Measurements from ENCODE around the gene PFN3. TPM values are rescaled to one million over a fixed set of nuclear protein-coding genes. Genes with fewer than 3 reads are reported as not detected.
A peak's percentile ranks its signal among the peaks of the same experiment; 100 is the strongest.

Gene PFN3
- total and polyA plus RNA-seq, 2 of the 13 experiments (the other 11 are each of a cell fraction or from before 2014, with no cell fraction given), result not detected

DNA sequence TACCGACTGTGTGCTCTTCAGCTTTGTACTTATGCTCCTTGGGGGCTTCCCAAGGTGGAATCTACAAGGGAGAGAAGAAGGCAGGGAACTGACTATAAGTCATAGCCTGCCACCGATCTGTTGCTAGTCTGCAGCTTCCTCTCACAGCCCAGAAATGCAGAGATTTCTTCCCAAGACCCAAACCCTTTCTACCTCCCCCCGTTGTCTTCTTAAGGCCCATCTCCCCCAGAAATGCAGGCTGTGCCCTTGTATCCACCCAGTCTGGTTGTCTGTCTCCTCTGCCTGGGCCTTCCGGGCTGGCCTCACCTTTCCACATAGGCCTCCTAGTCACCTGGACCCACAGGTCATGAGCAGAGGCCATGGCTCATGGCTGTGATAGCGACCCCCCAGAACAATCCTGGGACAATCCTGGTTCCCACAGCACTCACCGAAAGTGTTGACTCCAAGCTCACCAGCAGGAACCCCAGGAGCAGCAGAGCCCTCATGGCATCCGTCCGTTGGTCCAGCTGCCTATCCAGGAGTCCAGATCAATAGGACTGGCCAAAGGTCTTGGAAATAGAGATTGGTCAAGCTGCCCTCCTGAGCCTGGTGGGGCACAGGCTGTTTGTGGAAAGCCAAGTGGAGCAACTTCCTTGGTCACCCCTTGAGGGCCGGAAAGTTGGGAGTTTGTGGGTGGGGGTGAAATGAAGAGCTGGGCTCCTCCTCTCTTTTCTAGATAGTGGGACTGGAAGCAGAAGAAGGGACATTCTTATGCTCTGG lies 8.8 kb upstream of the PFN3 start, which contains the start of gene F12 (continued):
- TF ChIP-seq ZSCAN30 (CRISPR knock-in tag; IDR thresholded peaks at IDR 0.05) (no peak), ZNF768 (CRISPR knock-in tag; IDR thresholded peaks at IDR 0.05) (no peak), LBX2 (CRISPR knock-in tag; IDR thresholded peaks at IDR 0.05; ENCODE audit: borderline replicate concordance) (no peak), JUNB (CRISPR knock-in tag; IDR thresholded peaks at IDR 0.05; ENCODE audit: borderline replicate concordance) (no peak), RARG (CRISPR knock-in tag; IDR thresholded peaks at IDR 0.05; ENCODE audit: low read depth) (no peak), MYC (CRISPR knock-in tag; IDR thresholded peaks at IDR 0.05; ENCODE audit: borderline replicate concordance) (peak; percentile 65; the same call in 1 of the 2 replicates), CC2D1A (CRISPR knock-in tag; IDR thresholded peaks at IDR 0.05) (no peak), MED1 (CRISPR knock-in tag; IDR thresholded peaks at IDR 0.05) (no peak), ZNF282 (IDR thresholded peaks at IDR 0.05; ENCODE audit: partially characterized antibody) (no peak), HNF4A (CRISPR knock-in tag; IDR thresholded peaks at IDR 0.05) (peak; percentile 95), PLRG1 (conservative IDR thresholded peaks at IDR 0.05) (no peak), ZNF713 (CRISPR knock-in tag; IDR thresholded peaks at IDR 0.05) (no peak), ATF7-NPFF (CRISPR knock-in tag; IDR thresholded peaks at IDR 0.05; ENCODE audit: low read depth) (no peak), ASH2L (IDR thresholded peaks at IDR 0.05; ENCODE audit: insufficient read length, low read depth, low read length) (no peak), GABPA (IDR thresholded peaks at IDR 0.05; ENCODE audit: low read depth, low read length) (no peak), GABPA (CRISPR knock-in tag; IDR thresholded peaks at IDR 0.05; ENCODE audit: low read depth) (0 out of 2 replicates have a peak, but pooled peaks have one; percentile 34), GATAD2A (CRISPR knock-in tag; IDR thresholded peaks at IDR 0.05) (peak; percentile 84), CREM (IDR thresholded peaks at IDR 0.05) (no peak), CREM (CRISPR knock-in tag; IDR thresholded peaks at IDR 0.05) (no peak), ZNF839 (CRISPR knock-in tag; IDR thresholded peaks at IDR 0.05; ENCODE audit: borderline replicate concordance) (no peak), ARNT (IDR thresholded peaks at IDR 0.05) (no peak), SRSF1 (optimal IDR thresholded peaks at IDR 0.05; ENCODE audit: low read depth, low read length) (no peak), ZBTB42 (CRISPR knock-in tag; IDR thresholded peaks at IDR 0.05) (no peak), ZNF672 (CRISPR knock-in tag; IDR thresholded peaks at IDR 0.05) (no peak), YEATS4 (CRISPR knock-in tag; IDR thresholded peaks at IDR 0.05; ENCODE audit: borderline replicate concordance) (no peak)
- TF ChIP-seq, protein P1, sequence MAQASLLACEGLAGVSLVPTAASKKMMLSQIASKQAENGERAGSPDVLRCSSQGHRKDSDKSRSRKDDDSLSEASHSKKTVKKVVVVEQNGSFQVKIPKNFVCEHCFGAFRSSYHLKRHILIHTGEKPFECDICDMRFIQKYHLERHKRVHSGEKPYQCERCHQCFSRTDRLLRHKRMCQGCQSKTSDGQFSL (CRISPR knock-in tag; IDR thresholded peaks at IDR 0.05), result no peak
- TF ChIP-seq, protein P2, sequence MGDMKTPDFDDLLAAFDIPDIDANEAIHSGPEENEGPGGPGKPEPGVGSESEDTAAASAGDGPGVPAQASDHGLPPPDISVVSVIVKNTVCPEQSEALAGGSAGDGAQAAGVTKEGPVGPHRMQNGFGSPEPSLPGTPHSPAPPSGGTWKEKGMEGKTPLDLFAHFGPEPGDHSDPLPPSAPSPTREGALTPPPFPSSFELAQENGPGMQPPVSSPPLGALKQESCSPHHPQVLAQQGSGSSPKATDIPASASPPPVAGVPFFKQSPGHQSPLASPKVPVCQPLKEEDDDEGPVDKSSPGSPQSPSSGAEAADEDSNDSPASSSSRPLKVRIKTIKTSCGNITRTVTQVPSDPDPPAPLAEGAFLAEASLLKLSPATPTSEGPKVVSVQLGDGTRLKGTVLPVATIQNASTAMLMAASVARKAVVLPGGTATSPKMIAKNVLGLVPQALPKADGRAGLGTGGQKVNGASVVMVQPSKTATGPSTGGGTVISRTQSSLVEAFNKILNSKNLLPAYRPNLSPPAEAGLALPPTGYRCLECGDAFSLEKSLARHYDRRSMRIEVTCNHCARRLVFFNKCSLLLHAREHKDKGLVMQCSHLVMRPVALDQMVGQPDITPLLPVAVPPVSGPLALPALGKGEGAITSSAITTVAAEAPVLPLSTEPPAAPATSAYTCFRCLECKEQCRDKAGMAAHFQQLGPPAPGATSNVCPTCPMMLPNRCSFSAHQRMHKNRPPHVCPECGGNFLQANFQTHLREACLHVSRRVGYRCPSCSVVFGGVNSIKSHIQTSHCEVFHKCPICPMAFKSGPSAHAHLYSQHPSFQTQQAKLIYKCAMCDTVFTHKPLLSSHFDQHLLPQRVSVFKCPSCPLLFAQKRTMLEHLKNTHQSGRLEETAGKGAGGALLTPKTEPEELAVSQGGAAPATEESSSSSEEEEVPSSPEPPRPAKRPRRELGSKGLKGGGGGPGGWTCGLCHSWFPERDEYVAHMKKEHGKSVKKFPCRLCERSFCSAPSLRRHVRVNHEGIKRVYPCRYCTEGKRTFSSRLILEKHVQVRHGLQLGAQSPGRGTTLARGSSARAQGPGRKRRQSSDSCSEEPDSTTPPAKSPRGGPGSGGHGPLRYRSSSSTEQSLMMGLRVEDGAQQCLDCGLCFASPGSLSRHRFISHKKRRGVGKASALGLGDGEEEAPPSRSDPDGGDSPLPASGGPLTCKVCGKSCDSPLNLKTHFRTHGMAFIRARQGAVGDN (CRISPR knock-in tag; IDR thresholded peaks at IDR 0.05), result peak; percentile 85
- TF ChIP-seq, protein P3, sequence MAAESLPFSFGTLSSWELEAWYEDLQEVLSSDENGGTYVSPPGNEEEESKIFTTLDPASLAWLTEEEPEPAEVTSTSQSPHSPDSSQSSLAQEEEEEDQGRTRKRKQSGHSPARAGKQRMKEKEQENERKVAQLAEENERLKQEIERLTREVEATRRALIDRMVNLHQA (CRISPR knock-in tag; IDR thresholded peaks at IDR 0.05), result no peak

All from HepG2 (cell line).